Daoy (cell line): Measurements from ENCODE around the gene GTF2I. TPM values are rescaled to one million over a fixed set of nuclear protein-coding genes. Genes with fewer than 3 reads are reported as not detected.
"Not testable (repeated sequence)": the region's sequence is repeated elsewhere in the genome, so short reads cannot be mapped to it uniquely, and the experiment has no call there.

Source experiments
- DNase-seq: peaks from one replicate; pipeline ENCODE4 v3.0.0-alpha.2; 2015; ENCODE audit warnings: low read depth
- total RNA-seq: library from RNA; depleted of rRNA; stranded (reverse); fragments of >200 nt; shearing (Covaris generic); gene quantifications from 2 replicates; pipeline ENCODE4 v1.2.3, GENCODE V29; 2014

GTF2I gene
- total RNA-seq, 1 experiment from 2014 or later: 79.9 TPM

DNA sequence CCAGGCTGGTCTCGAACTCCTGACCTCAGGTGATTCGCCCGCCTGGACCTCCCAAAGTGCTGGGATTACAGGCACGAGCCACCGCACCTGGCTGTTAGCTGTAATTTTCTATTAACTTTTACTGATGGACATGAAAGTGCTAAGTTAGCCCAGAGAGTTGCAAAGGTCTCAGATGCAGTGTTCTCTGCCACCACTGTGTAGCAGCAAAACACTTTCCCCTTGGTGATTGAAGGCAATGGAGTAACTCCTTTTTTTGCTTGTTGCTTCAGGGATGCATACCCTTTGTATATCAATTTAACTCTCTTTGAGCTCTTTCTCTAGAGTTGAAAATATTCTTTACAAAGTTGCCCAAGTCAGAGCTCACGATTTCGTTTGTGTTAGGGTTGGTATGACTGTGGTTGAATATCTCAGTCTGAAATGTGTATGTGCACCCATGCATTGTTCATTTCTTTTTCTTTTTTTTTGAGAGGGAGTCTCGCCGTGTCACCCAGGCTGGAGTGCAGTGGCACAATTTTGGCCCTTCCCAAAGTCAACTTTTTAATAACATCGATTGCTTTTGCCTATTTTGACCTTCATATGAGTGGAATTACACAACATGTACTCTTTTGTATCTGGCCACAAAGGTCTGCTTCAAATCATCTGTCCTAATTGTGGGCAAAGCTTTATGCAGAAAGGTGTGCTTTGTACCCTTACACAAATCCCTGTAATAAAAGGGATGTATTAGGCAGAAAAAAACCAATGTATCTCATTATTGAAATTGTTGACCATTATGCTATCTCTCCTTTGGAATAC is 52.6 kb downstream of the GTF2I start:
- DNase-seq: peak; percentile 55

DNA sequence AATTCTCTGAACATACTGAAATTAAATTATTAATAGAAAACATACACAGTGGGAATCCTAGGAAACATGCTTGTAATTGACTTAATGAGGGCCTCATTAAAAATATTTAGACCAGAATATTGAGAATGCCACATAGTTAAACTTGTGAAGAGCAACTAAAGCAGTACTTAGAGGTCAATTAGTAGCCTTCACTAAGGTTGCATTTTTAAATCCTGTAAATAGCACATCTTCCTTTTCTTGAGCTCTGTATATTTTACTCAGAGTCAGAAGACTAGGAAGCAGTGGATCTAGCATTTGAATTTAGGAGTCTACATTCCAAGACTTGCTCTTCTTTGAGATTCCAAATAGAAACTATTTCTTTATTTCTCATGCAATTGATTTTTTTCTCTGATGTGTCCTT is 56.0 kb downstream of the GTF2I start:
- DNase-seq: no peak

GRCh38 chr7:74717889-74718288 is 60.4 kb downstream of the GTF2I start:
- DNase-seq: no peak

DNA sequence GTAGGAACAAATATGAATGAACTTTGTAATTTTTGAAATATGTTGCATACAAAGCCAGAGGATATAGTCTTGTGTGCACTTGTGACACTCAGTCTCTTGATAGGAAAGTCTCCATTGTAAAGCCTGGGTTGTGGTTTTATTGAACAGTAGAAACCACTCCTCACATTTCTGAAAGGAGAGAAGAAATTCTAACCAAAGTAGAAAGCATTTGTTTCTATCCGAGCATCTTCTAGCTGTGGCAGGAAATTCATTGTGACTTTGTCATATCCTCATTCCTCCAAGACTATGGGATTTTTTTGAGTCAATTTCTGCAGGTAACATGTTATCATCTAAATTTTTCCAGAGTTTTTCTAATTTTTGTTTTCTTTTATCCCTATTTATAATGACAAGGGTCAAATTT is 60.8 kb downstream of the GTF2I start:
- no peak for DNase-seq

GRCh38 chr7:74722153-74722552 is 64.6 kb downstream of the GTF2I start:
- no peak for DNase-seq

DNA sequence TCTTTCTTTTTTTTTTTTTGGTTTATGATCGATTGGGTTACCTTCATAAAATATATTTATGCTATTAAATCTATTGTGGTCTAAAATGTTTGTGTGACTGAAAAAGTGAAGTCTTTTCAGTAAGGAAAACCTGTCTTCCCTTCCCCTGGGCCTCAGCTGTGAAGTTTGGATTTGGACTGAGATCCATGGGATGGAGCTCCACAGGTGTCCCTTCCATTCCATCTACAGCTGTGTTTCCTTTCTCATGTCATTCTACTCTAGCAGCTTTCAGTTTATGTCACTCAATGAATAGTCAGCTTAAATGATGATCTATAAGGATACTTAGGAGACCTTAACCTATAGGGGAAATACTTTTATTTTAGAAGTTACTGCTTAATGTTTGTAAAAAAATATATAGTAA is 68.3 kb downstream of the GTF2I start:
- DNase-seq: no peak

DNA sequence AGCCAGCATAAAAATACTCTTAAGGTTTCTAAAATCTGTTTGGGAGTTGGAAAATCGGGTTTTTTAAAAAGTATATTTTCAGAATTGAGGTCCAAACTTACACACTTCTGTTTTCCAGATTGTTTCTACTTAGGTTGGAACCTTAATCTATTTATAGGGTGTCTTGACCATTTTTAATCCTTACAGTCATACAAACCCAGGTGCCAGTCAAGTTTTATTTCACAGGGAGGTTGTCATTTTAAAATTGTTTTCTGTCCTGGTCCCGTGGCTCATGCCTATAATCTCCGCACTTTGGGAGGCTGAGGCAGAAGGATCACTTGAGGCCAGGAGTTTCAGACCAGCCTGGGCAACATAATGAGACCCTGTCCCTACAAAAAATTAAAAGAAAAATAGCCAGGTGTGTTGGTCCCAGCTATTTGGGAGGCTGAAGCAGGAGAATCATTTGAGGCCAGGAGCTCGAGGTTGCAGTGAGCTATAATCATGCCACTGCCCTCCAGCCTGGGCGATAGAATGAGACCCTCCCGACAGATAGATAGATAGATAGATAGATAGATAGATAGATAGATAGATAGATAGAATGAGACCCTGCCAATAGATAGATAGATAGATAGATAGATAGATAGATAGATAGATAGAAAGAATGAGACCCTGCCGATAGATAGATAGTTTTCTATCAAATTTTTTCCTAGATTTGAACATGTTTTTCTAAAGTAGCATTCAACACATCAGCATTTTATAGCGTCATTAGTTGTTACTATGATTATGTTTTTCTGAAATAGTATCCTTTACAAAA is 69.0 kb downstream of the GTF2I start:
- no peak for DNase-seq

GRCh38 chr7:74728686-74729085 is 71.2 kb downstream of the GTF2I start:
- DNase-seq: not testable (repeated sequence)

DNA sequence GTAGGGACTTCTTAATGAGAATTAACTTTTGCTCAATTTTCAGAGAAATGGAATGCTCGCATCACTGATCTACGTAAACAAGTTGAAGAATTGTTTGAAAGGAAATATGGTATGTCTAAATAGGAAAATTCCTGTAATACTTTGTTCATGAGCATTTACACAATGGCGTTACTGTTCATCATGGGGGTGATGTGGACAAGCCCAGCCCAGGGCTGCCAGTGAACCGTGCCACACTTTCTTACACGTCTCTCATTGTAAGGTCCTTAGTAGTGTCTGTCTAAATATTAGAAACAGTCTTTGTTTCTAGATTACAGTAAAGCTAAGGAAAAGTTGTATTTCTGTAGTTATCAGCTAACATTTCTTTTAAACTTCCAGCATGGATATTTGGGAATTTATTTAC is 72.7 kb downstream of the GTF2I start:
- not testable (repeated sequence) for DNase-seq

DNA sequence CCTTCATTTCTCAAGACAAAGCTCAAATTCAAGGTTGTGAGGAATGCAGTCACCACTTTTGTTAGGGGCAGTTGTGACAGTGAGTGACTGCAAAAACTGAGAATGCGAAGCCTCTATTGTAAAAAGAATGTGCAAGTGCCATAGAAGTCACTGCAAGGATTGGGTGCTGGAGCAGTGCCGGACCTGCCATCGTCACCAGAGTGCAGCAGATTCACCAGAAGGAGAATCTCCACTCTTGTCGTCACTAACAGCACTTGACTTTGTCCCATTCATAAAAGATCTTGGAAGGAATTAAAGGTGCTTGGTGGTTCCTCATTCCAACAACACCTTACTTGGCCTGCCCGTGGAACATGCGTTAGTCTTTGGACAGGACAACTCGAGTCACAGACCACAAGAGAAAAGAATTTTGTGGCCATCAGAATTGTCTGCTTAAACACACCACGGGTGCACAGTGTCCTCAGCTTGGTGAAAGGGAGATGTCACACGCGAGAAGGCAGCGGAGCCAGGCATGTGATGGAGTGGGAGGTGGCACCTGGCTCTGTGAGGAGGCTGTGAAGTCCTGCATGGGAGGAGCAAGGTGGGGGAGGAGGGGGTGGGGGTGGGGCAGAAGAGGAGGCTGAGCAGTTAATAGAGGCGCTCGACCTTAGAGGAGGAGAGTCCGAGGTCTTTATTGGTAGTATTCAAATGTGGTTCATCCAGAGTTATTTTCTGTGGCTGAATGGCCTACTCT is 82.6 kb downstream of the GTF2I start:
- DNase-seq: not testable (repeated sequence)

DNA sequence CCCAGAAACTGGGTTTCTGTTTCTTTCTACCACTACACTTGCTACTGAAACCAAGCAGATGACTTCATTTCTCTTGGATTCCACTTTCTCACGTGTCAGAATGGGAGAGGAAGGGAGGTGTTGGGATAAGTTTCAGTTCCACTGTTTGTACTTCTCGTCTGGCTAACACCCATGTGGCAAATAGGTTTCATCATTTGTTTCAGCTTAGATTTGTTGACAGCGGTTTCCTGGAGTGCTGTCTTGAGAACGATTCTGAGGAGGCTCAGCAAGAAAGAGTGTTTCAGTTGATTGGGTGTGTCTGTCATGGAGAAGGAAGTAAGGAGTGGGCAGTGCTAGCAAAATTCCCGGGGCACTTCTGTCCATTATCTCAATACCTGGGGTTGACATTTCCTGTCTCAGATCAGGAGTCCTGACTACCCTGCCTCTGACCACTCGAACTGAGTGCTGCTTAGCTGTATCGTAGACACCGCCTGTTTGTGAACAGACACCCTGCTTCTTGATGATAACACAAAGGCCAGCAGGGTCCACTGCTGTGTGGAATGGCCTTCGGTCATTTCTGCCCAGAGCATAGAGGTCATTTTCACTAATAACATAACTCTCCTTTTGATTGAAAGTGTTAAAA is 86.5 kb downstream of the GTF2I start:
- not testable (repeated sequence) for DNase-seq

DNA sequence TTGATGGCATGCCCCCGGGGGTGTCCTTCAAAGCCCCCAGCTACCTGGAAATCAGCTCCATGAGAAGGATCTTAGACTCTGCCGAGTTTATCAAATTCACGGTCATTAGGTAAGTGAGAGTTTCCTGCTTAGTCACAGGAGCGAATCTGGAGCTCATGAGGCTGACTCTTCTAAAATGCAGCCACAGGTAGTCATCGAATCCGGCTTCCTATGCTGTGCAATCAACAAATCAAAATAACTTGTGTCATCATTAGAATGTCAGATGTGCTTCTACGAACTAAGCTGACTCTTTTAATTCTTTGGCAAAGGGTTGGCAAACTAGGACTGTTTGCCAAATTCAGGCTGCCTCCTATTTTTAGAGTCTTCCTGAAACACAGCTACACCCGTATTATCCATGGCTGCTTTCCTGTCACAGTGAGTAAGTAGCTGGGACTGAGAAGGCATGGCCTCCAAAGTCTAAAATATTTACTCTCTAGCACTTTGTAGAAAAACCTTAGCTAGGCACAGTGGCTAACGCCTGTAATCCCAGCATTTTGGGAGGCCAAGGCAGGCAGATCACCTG is 96.5 kb downstream of the GTF2I start:
- not testable (repeated sequence) for DNase-seq

DNA sequence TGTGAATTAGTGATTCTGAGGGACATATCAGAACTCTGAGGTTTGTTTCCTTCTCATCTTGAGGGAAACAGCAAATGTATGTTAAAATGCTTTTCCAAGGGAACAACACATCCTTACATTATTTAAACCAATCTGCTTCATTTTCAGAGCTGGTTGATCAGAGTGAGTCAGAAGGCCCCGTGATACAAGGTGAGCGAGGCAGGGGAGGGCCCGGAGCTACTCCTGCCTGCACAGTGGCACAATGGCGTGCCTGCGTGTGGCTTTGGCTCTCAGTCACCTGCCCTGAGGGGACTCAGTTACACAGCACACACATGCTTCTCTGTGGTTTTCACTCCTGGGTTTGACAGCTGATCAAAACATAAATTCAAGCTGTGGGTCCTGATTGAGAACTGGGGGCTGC is 99.2 kb downstream of the GTF2I start:
- DNase-seq: not testable (repeated sequence)

DNA sequence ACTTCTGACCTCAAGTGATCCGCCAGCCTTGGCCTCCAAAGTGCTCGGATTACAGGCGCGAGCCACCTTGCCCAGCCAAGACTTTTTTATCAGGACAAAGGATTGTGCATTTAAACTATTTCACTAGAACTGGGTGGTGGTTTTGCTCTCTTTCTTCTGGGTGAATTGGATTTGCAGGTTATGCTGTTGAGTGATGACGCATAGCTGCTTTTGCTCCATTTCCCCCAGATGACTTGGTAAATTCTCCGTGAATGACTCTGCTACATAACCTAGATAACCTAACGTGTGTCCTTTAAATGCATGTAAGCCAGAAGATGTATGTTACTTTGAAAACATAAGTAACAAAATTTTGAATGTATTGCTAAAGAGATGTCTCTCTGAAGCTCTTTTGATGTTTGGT is 100.8 kb downstream of the GTF2I start:
- DNase-seq: not testable (repeated sequence)

GRCh38 chr7:74758982-74759381 is 101.5 kb downstream of the GTF2I start:
- not testable (repeated sequence) for DNase-seq

GRCh38 chr7:74765205-74765918 is 107.8 kb downstream of the GTF2I start:
- DNase-seq: not testable (repeated sequence)

DNA sequence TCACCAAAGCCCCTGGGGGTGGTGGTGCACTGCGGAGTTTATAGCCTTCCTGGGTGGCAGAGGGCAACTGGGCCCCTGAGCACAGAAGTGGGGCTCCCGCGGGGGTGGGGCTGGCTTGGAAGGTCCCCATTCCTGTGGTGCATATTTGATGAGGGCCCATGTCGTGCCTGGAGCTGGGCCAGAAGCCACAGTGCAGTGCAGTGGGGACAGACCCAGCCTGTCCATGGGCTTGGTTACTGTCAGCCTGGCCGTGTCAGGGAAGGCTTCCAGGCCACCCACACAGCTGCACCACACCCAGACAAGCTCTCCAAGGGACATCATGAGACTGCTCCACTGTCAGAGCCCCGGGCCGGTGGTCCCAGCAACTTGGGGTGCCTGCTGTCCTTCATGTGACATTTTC is 109.0 kb downstream of the GTF2I start:
- not testable (repeated sequence) for DNase-seq

DNA sequence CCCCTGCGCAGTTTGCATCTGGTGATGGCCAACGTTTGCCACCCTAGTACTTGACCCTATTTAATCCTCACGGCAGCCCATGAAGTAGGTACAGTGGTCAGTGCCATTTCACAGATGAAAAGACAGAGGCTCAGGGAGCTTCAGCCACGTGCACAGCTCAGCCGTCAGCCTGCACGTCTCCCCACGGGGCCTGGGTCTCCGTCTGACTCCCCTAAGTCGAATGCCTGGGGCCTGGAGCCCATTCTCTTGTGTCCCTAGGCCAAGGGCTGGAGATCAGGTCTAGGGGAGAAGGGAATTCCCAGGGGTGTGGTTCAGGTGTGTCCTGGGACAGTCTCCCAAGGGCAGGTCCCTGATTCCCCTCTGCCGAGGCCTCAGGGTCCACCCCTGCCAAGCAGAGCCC is 109.5 kb downstream of the GTF2I start:
- DNase-seq: peak; percentile 0

GRCh38 chr7:74770062-74770461 is 112.5 kb downstream of the GTF2I start:
- not testable (repeated sequence) for DNase-seq

- peak; percentile 0 for DNase-seq
Observed at GRCh38 chr7:74772093-74772492, 114.6 kb downstream of the GTF2I start.
